Epithelial cell of proximal tubule (primary cell): ENCODE measurements around the gene POMP. TPM values are rescaled to one million over a fixed set of nuclear protein-coding genes. Genes with fewer than 3 reads are reported as not detected.

Experiments
- DNase-seq: peaks from one replicate; pipeline ENCODE4 v3.0.0-alpha.2; 2011; ENCODE audit warnings: low read depth
- H3K4me3 ChIP-seq: 2 replicates; pipeline ENCODE4 v1.5.1; 2011; ENCODE audit warnings: low read depth, mild to moderate bottlenecking, low read length
- CTCF ChIP-seq: conservative IDR thresholded peaks from 2 replicates; pipeline ENCODE4 v1.5.1; 2012; ENCODE audit warnings: low read depth, mild to moderate bottlenecking, low read length
- total RNA-seq: library from RNA; depleted of rRNA; stranded (reverse); fragments of >200 nt; gene quantifications from 2 replicates; pipeline ENCODE4 v1.2.3, GENCODE V29; 2015

POMP gene, protein sequence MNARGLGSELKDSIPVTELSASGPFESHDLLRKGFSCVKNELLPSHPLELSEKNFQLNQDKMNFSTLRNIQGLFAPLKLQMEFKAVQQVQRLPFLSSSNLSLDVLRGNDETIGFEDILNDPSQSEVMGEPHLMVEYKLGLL
- 159 and 165 TPM in 2 replicates for total RNA-seq

DNA sequence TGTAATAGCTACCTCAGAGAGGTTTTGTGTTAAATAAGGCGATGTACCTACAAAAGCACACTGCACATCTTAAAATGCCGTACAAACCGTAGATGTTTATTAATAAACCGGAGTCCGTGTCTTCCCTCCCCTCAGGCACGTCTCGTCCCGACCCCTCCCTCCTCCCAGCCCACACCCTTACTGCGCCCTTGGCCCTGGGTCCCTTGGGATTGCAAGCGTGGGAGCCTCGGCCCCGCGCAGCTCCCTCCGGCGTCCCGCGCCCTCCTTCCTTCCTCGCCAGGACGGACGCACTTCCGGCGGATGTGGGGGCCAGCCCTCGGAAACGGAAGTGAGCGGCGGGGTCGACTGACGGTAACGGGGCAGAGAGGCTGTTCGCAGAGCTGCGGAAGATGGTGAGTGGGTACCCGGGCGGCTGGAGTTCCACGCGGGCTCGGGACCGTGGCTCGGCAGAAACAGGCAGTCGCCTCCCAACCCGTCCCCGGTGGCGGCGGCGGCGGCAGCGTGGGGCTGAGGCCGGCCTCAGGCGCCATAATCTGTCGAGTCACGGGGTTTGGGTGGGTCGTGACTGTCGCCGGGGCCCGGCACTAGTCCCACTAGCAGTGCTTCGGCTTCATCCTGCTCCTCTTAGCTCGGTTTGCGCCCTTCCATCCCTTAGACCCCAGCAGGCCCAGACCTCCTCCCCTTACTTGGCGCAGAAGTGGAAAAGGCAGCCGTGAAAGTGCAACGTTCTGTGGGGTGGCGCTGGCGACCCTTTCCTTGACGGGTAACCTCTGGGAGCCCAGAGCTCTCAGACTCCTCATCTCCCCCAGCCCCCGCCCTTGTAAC lies at the start of gene POMP:
Gene POMP, plus strand, starts transcription at position 335 of the 825 bp plus-strand sequence. Its CDS starts 55 bp downstream, at position 390.
- TF ChIP-seq CTCF, result no peak
- peak within 1 kb of the TSS; percentile 95 for H3K4me3 ChIP-seq
- no peak for DNase-seq

GRCh38 chr13:28609381-28609780 lies 49.5 kb upstream of the POMP start:
- no peak overlapping the region for H3K4me3 ChIP-seq
- TF ChIP-seq CTCF, result no peak
- DNase-seq, result no peak

DNA sequence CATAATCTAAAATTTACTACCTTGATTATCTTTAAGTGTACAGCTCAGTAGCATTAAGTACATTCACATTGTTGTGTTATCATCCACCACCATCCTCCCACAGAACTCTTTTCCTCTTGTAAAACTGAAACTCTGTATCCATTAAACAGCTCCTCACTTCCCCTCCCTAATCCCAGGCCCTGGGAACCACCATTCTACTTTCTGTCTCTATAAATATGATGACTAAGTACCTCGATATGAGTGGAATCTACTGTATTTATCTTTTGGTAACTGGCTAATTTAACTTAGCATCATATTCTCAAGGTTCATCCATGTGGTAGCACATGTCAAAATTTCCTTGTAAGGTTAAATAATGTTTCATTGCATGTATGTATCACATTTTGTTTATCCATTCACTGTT lies 49.0 kb upstream of the POMP start:
- TF ChIP-seq CTCF, result no peak
- H3K4me3 ChIP-seq, result no peak overlapping the region
- DNase-seq, result no peak

DNA sequence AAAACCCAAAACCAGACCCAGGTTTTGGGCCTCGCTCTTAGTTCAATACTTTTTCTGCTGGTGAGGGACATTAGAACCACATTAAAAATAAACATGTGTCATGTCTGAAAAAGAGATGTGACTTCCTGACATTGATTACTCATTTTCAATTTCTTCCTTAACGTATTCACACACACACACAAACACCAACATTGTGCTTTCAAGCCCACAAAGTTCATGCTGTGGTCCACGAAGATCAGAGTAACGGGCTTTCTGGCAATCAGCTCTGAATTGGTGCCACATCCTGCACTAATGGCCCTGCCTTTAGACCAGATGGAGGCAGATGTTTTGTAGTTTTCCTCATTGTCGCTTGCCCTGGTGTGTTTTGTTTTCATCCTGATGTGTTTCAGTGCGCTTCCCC lies 47.9 kb upstream of the POMP start:
- TF ChIP-seq CTCF, result no peak
- H3K4me3 ChIP-seq, result no peak overlapping the region
- DNase-seq, result no peak

DNA sequence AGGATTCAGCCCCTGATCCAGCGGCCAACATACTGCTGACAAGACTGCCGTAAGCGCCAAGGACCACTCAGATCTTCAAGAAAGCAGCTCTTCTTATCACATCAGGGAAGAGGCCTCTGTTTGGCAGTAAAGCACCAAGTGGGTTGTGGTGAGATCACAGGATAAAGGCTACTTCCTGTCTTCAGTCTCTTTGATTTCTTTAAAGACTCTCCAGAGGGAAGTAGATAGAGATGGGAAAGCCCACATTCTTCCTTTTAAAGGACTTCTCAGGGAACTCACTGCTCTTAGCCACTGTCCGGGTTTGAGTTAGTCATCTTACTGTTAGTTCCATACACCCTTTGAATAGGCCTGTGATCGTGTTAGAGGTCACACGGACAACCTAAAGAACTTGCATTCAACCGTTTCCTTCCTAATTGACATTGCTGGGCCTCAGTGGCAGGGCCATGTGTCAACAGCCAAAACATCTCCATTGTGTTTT lies 47.2 kb upstream of the POMP start:
- no peak for TF ChIP-seq CTCF
- DNase-seq, result no peak
- H3K4me3 ChIP-seq, result no peak overlapping the region

GRCh38 chr13:28613562-28613961 lies 45.4 kb upstream of the POMP start:
- no peak overlapping the region for H3K4me3 ChIP-seq
- DNase-seq, result no peak
- no peak for TF ChIP-seq CTCF

- H3K4me3 ChIP-seq, result no peak overlapping the region
- DNase-seq, result no peak
- TF ChIP-seq CTCF, result no peak
Observed at GRCh38 chr13:28615916-28616446, 42.9 kb upstream of the POMP start.
